ENCODE data around the gene HSD17B12.

DNA sequence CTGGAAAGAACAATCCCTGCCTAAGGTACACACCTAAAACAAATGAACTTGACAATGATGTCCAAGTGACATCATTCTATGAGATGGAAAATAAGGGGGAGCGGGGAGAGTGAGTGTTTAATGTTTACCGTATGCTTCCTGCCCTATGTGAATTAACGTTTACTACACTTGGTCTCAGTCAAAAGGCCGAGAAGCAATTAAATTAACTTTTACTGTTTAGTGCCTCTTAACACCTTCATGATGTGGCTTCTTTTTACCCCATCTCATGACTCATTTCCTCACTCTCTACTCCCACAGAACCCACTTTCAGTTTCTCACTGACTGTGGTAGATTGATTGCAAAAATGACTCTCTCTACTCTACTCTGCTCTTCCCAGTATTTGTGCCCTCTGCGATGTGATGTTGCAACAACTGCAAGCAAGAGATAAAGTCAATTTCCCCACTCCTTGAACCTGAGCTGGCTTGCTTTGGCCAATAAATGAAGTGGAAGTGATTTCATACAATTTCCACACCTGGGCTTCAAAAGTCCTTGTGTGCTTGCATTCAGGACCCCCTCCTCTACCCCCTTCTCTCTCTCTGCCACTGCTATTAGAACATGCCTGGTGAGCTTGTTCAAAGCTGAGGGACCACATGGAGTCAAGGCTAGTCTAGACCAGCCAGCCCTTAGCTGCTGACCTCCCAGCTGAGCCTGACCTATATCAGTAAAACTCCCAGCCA, 188.5 kb downstream of the HSD17B12 start:
- TF ChIP-seq, protein P1, sequence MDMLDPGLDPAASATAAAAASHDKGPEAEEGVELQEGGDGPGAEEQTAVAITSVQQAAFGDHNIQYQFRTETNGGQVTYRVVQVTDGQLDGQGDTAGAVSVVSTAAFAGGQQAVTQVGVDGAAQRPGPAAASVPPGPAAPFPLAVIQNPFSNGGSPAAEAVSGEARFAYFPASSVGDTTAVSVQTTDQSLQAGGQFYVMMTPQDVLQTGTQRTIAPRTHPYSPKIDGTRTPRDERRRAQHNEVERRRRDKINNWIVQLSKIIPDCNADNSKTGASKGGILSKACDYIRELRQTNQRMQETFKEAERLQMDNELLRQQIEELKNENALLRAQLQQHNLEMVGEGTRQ (IDR thresholded peaks at IDR 0.05), result no peak
- no peak for TF ChIP-seq JUN (IDR thresholded peaks at IDR 0.05)

Data from A549 (cell line).